D721Med (cell line): Measurements from ENCODE around the gene CHMP1A.

Source experiments
- DNase-seq: peaks from one replicate; pipeline ENCODE4 v3.0.0; 2011; ENCODE audit warnings: low spot score; ENCODE audit not compliant: insufficient read length
- FAIRE-seq: peaks from 2 replicates; lab custom pipeline; 2011; peaks lifted over from hg19 to GRCh38; lab: Jason Lieb, UNC
- CTCF ChIP-seq: IDR thresholded peaks from 2 replicates; pipeline ENCODE4 v1.5.1; 2012; ENCODE audit warnings: mild to moderate bottlenecking, control low read depth; ENCODE audit not compliant: insufficient read depth; ENCODE audit errors: missing control alignments

CHMP1A gene

DNA sequence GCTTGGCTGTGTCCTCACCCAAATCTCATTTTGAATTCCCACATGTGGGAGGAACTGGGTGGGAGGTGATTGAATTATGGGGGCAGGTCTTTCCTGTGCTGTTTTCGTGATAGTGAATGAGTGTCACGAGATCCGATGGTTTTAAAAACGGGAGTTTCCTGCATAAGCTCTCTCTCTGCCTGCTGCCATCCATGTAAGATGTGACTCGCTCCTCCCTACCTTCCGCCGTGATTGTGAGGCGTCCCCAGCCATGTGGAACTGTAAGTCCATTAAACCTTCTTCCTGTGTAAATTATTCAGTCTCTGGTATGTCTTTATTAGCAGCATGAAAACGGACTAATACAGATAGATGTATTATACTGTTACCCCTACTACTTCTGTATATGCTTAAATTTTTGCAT lies 3.7 kb upstream of the CHMP1A start:
- TF ChIP-seq CTCF = no peak
- no peak for DNase-seq
- FAIRE-seq = no peak

DNA sequence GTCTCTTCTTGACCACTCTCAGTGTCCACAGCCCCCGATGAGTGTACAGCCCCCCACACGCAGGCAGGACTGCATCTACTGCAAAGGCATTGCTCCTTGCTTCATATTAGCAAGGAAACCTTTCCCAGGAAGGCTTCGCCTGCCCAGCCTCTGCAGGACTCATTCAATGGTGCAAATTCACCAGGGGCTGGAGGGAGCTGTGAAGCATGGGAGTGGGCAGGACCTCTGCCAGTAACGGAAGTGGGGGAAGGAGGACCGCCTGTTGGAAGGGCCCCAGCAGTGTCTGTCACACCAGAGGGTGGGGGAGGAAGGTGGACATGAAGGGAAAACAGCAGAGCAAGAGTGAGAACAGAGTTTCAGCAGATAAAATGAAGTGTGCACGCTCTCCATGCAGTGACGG lies 2.6 kb upstream of the CHMP1A start:
- no peak for TF ChIP-seq CTCF
- no peak for FAIRE-seq
- DNase-seq = no peak

GRCh38 chr16:89658221-89658879 lies 842 bp upstream of the CHMP1A start:
- FAIRE-seq (no peak), DNase-seq (no peak)
- TF ChIP-seq CTCF = no peak

GRCh38 chr16:89656435-89657121 lies 930 bp downstream of the CHMP1A start:
- no peak for TF ChIP-seq CTCF
- FAIRE-seq = no peak

DNA sequence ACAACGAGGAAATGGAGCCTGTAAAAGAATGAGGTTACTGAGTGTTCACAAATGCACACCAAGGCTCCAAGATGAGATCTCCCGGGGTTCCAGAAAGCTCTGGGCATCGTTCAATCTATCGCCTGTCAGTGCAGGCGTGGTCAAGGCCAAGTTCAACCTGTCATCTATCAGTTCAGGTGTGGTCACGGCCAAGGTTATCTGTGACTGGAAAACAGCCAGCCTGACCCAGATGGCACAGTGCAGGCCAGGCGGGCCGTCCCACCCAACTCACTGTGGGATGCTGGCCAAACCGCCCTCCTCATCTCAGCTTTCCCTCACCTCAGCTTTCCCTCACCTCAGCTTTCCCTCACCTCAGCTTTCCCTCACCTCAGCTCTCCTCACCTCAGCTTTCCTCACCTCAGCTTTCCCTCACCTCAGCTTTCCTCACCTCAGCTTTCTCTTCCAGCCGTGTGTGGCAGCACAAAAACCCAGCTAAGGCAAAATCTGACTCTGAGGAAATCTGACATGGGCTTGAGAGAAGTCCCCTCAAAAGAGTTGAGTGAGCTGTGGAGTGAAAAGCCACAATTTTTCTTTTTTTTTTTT lies 2.4 kb downstream of the CHMP1A start:
- TF ChIP-seq CTCF = no peak
- DNase-seq (no peak), FAIRE-seq (no peak)

More at GRCh38 chr16:89656435-89657121, 930 bp downstream of the CHMP1A start:
- no peak for DNase-seq

DNA sequence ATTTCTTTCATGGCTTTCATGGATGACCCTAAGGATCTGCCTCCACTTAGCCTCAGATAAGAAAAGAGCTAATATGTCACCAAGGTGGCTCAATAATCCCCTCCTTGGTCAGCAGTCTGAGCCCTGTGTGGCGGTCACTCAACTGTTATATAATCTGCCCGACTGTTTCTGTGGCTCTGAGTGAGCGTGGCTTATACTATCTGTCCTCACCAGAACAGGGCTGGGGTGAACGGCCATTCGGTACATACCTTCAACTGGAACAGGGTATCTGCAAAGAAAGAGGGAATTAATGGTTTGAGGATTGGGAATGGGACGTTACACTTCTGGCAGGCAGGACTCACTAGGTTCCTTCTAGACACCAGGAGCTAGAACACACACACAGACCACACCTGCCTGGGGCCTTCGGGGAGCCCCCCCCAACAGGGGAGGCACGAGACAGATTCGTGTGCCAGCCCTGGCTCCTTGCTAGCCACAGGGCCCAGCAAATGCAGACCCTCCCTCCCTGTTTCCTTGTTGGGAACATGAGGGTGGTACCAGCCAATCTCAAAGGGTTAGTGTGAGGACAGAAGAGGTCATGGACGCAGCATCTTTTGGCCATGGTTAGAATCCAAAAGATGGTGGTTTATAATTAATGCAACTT lies 3.7 kb downstream of the CHMP1A start:
- TF ChIP-seq CTCF = no peak
- FAIRE-seq = no peak
- DNase-seq = no peak

GRCh38 chr16:89651584-89651983 lies 5.9 kb downstream of the CHMP1A start:
- no peak for DNase-seq
- no peak for TF ChIP-seq CTCF
- FAIRE-seq = no peak
